ENCODE measurements around the gene SCAMP3.

DNA sequence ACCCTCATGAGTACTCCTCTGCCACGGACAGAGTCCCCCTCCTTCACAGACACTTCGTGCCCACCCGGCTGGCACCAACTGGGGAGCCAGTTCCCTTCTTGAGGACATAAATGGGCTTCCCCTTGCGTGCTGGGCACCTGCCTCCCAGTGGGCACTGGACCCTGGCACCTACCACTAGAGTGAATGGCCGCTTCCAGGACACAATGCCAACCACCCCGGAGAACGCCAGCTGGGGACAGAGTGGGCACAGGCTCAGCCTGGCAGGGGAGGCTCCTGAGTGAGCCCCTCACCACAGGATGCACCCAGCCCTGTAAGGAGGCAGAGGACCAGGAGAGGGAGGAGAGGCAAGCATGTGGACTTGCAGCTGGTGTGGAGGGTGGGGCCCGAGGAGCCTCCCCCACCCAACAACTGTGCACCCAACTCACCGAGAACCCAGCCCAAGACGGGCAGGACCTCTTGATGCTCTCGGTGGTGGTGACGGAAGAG is 7.9 kb downstream of the SCAMP3 start:
- TF ChIP-seq, protein P1, sequence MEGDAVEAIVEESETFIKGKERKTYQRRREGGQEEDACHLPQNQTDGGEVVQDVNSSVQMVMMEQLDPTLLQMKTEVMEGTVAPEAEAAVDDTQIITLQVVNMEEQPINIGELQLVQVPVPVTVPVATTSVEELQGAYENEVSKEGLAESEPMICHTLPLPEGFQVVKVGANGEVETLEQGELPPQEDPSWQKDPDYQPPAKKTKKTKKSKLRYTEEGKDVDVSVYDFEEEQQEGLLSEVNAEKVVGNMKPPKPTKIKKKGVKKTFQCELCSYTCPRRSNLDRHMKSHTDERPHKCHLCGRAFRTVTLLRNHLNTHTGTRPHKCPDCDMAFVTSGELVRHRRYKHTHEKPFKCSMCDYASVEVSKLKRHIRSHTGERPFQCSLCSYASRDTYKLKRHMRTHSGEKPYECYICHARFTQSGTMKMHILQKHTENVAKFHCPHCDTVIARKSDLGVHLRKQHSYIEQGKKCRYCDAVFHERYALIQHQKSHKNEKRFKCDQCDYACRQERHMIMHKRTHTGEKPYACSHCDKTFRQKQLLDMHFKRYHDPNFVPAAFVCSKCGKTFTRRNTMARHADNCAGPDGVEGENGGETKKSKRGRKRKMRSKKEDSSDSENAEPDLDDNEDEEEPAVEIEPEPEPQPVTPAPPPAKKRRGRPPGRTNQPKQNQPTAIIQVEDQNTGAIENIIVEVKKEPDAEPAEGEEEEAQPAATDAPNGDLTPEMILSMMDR (IDR thresholded peaks at IDR 0.05) = no peak
- no peak for TF ChIP-seq POLR2A (IDR thresholded peaks at IDR 0.05)

Measured in uterus (tissue), 2 donors.